Measurements from ENCODE around the gene LMO7.

LMO7 gene

DNA sequence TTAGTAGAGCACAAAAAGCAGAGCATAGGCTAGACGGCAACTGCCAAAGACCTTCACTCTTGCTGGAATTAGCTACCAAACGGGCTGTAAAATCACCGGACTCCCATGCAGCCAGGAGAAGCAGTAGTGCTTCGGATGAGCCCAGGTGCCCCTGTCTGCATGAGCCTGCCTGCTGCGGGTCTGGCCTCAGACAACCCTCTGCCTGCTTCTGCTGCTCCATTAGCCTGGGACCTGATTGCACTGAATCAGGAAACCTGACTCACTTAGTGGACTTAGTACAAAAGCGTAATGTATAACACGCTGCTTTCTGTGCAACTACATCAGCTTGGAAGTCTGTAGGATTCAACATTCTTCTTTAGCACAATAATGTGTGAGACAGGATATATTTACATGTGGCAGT is 170.0 kb downstream of the LMO7 start:
- no peak for DNase-seq

- DNase-seq: no peak
These were observed 175.2 kb downstream of the LMO7 start for GRCh38 chr13:75811361-75811760.

- DNase-seq: no peak
These were observed 175.7 kb downstream of the LMO7 start for GRCh38 chr13:75811841-75812240.

GRCh38 chr13:75812751-75813181 is 176.6 kb downstream of the LMO7 start:
- no peak for DNase-seq

DNA sequence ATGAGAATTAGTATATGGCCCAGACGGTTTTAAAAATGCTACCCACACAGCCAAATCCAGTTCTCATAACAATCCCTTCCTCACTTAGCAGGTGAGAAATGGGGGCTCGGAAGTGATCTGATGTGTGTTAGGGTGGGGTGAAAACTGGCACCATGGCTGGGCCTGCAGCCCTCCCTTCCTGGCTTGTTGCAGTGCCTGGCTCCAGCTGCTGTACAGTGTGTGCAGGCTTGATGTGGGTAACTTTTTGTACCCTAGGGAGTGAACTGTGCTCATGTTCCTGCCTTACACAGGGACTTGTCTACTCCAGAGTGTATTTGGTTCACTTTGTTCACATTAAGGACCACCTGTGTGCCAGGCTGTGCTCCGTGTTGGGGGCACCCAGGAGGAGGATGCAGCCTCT is 177.2 kb downstream of the LMO7 start:
- DNase-seq: no peak

GRCh38 chr13:75818179-75818967 is 182.2 kb downstream of the LMO7 start:
- no peak for DNase-seq

GRCh38 chr13:75818968-75819225 is 182.8 kb downstream of the LMO7 start:
- DNase-seq: no peak

- DNase-seq: no peak
These were observed 189.0 kb downstream of the LMO7 start for GRCh38 chr13:75825161-75825560.

DNA sequence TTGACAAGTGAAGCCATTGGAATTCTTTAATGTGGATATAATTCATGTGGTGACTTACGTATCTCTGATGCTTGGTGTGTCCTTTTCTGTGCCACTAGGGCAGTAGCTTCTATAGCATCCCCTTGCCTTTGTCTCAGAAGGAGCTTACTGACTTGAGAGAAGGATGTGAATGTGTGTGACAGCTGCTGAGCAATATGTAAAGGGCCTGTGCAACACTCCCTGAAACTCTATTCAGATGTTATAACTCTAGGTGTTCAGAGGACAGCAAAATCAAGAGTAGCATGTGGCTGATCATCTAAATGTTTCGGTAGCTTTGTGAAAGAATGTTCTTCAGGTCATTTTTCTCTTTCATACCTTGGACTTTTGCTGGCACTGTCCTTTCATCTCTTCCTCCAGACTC is 189.5 kb downstream of the LMO7 start:
- DNase-seq: no peak

DNA sequence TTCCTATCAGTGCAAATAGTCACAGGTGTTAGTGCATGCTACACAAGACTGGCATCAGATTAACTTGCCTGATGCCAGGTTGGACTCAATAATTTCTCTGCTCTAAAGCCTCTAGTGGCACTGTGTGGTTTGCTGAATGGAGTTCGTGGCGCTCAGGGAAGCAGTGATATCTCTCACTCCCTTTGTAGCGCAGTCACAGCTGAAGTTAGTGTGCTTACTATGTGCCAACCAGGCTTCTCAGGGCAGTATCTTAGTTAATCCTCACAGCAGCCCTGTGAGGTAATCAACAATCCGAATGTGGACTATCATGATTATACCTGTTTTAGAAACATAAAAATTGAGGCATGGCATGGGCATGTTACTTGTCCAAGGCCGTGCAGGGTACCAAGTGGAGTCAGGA is 190.3 kb downstream of the LMO7 start:
- DNase-seq: no peak

DNA sequence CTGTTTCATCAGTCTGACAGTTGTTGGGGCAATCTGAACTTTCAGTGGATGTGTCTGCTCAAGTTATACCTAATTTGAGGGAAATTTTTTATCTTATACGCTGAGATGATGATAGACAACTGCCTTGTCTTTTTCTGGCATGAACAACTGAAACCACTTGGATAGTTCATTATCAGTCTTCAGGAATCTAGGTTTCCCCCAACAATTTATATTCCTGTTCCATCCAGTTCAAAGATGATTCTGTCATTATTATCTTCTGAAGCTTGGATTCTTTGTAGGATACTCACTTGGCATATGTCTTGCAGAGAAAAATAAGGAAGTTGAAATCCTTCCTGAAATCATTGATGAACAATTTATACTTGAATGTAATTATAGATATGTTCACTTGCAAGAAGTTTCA is 193.7 kb downstream of the LMO7 start:
- no peak for DNase-seq

DNA sequence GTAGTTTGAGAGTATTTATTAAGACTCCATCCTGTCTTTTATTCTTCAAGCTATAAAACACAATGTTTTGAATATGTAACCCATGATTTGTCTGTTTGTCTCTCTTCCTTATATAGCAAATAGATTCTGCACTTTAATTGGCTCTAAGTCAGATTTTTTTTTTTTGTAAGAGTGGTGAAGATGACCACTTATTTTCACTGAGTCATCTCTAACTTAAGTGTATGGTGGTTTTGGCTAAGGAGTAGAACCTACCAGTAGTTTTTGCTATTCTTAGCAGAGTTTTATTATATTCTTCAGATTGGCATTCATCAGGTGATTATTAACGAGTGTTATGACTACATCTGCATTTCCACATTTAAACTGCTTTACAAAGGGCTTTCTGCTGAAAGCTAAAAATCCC is 194.7 kb downstream of the LMO7 start:
- DNase-seq: no peak

GRCh38 chr13:75831389-75831788 is 195.3 kb downstream of the LMO7 start:
- DNase-seq: no peak

DNA sequence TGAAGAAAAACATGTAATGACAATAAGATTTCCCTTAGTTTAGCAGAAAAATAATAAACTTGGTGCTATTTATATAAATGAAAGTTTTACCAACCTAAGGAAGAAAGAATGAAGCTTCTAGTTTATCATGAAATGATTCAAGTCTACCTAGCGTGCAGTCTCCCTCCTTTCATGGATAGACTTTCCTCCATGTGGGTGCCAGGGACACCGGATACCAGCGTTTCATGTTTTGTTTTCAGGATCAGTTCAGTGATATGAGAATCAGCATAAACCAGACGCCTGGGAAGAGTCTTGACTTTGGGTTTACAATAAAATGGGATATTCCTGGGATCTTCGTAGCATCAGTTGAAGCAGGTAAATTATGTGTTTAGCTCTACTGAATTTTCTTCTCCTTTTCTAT is 196.7 kb downstream of the LMO7 start:
- no peak for DNase-seq

- no peak for DNase-seq
These were observed 200.3 kb downstream of the LMO7 start for GRCh38 chr13:75836441-75836840.

- DNase-seq: no peak
These were observed 202.4 kb downstream of the LMO7 start for GRCh38 chr13:75838366-75839005.

- no peak for DNase-seq
These were observed 203.3 kb downstream of the LMO7 start for GRCh38 chr13:75839406-75839805.

DNA sequence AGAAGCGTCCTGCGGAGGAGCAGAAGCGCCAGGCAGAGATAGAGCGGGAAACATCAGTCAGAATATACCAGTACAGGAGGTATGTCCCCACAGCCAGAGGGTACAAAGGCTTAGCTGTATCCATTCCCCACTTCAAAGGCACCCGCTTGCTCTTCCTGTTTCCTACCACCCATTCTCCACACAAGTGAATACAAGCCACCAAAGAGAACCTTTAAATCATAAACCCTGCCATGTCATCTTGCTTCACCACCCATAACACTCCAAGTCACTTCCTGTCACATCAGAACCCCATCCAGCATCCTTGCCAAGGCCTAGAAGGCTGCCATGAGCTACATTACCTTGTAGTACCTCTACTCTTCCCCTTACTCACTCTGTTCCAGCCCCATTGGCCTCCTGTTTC is 205.8 kb downstream of the LMO7 start:
- DNase-seq: peak in 1 of 2 experiments; percentile 11

GRCh38 chr13:75843074-75843473 is 206.9 kb downstream of the LMO7 start:
- DNase-seq: no peak

DNA sequence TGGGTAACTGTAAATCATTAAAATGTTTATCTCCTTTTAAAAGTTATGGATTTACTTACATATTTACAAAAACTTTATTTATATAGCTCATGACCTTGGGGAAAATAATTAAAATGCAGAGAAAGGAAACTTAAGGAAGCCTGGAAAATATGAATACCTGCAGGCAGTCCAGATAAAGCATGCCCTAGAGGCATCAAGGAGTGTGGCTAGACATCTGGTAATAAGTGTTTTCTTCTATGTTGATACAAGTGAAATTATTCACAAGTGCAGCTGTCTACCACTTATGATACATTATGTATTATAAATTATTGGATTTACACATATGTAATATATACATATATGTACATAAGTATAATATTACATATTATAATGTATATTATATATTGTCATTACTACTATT is 207.9 kb downstream of the LMO7 start:
- no peak for DNase-seq

DNA sequence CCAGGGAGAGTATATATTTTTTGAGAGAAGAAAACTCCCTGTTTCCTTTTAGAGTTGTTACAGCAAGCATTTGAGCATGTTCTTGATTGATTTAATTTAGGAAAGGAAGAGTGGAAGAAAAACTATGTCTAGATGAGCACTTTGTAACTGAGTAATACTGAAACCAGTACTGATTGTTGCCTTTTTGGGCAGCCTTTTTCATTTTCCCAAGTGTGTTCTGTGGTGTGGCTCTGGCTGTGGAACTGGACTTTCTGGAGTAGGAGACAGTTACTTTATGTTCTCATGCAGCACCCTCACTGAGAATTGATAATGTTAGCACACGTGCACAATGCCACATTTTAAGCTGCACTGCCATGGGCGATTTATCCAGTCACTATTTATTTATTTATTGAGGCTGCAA is 211.5 kb downstream of the LMO7 start:
- DNase-seq: no peak

GRCh38 chr13:75850916-75851315 is 214.8 kb downstream of the LMO7 start:
- DNase-seq: no peak

GRCh38 chr13:75855216-75855615 is 219.1 kb downstream of the LMO7 start:
- DNase-seq: no peak

- no peak for DNase-seq
These were observed 219.7 kb downstream of the LMO7 start for GRCh38 chr13:75855847-75856246.

DNA sequence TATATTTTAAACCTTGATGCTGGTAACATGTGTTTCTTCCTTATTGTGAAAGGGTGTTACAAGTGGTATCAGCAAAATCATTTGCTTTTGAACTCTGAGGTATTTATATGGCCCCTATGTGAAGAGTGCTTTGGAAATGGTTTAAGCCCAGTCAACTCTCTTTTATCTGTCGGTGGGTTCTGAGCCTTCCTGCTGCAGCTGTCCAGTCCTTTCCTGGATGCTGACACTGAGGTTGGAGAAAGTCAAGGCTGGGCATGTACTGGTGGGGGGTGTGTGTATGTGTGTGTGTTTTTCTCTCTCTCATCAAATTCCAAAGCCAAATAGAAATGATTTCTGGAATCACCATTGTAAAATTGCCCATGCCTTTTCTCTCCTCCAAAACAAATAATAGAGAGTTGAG is 221.2 kb downstream of the LMO7 start:
- DNase-seq: no peak
